ENCODE measurements around the gene MYCL.

Gene MYCL

GRCh38 chr1:39926343-39926793, 24.7 kb upstream of the MYCL start (continued):
- TF ChIP-seq TRIM28 (IDR thresholded peaks at IDR 0.05; ENCODE audit: borderline replicate concordance, low read length): no peak
- no peak for TF ChIP-seq ZNF140 (tag by site-specific recombination; IDR thresholded peaks at IDR 0.05)
- no peak for TF ChIP-seq SCRT2 (tag by site-specific recombination; IDR thresholded peaks at IDR 0.05)
- no peak for TF ChIP-seq ZNF19 (tag by site-specific recombination; IDR thresholded peaks at IDR 0.05; ENCODE audit: low read depth)
- TF ChIP-seq ZNF366 (tag by site-specific recombination; conservative IDR thresholded peaks at IDR 0.05): no peak
- no peak for TF ChIP-seq ZNF18 (tag by site-specific recombination; IDR thresholded peaks at IDR 0.05)
- no peak for TF ChIP-seq ZFP37 (tag by site-specific recombination; IDR thresholded peaks at IDR 0.05)
- TF ChIP-seq ZNF341 (tag by site-specific recombination; IDR thresholded peaks at IDR 0.05; ENCODE audit: low read depth): no peak
- peak; percentile 98 for TF ChIP-seq ZIC2 (tag by site-specific recombination; IDR thresholded peaks at IDR 0.05)
- TF ChIP-seq ZNF423 (tag by site-specific recombination; IDR thresholded peaks at IDR 0.05): no peak
- no peak for TF ChIP-seq ZNF23 (tag by site-specific recombination; IDR thresholded peaks at IDR 0.05; ENCODE audit: borderline replicate concordance)
- no peak for TF ChIP-seq ZNF544 (tag by site-specific recombination; IDR thresholded peaks at IDR 0.05)
- no peak for TF ChIP-seq PBX3 (CRISPR knock-in tag; IDR thresholded peaks at IDR 0.05)
- no peak for TF ChIP-seq ZNF571 (tag by site-specific recombination; IDR thresholded peaks at IDR 0.05)
- TF ChIP-seq ZNF16 (tag by site-specific recombination; IDR thresholded peaks at IDR 0.05; ENCODE audit: low read depth): no peak
- peak; percentile 16; the same call in 1 of the 2 replicates for TF ChIP-seq ZBTB17 (tag by site-specific recombination; IDR thresholded peaks at IDR 0.05)
- no peak for TF ChIP-seq ZBTB49 (tag by site-specific recombination; IDR thresholded peaks at IDR 0.05; ENCODE audit: low read depth)
- no peak for TF ChIP-seq ZFP3 (tag by site-specific recombination; IDR thresholded peaks at IDR 0.05; ENCODE audit: low read depth)
- no peak for TF ChIP-seq ZNF624 (tag by site-specific recombination; IDR thresholded peaks at IDR 0.05)
- TF ChIP-seq WT1 (tag by site-specific recombination; IDR thresholded peaks at IDR 0.05): no peak
- no peak; the same call in 1 of the 2 replicates for TF ChIP-seq ZBTB20 (tag by site-specific recombination; IDR thresholded peaks at IDR 0.05)
- no peak for TF ChIP-seq BCL11B (tag by site-specific recombination; IDR thresholded peaks at IDR 0.05; ENCODE audit: low read depth)
- no peak for TF ChIP-seq HOXC10 (CRISPR knock-in tag; IDR thresholded peaks at IDR 0.05)
- no peak for TF ChIP-seq ZNF488 (tag by site-specific recombination; IDR thresholded peaks at IDR 0.05)
- TF ChIP-seq ZSCAN5A (tag by site-specific recombination; IDR thresholded peaks at IDR 0.05): no peak
- TF ChIP-seq ZNF585B (tag by site-specific recombination; IDR thresholded peaks at IDR 0.05): no peak
- peak; percentile 51; the same call in 1 of the 2 replicates for TF ChIP-seq ZNF629 (tag by site-specific recombination; IDR thresholded peaks at IDR 0.05)
- no peak for TF ChIP-seq PRDM10 (tag by site-specific recombination; IDR thresholded peaks at IDR 0.05)
- TF ChIP-seq EGR2 (tag by site-specific recombination; IDR thresholded peaks at IDR 0.05; ENCODE audit: low read depth): no peak
- TF ChIP-seq ZNF362 (tag by site-specific recombination; IDR thresholded peaks at IDR 0.05): no peak

Data from HEK293 (cell line).